Small intestine (tissue), 16 donors: ENCODE measurements around the gene STYXL2. TPM values are rescaled to one million over a fixed set of nuclear protein-coding genes. Genes with fewer than 3 reads are reported as not detected.

Experiments used
- DNase-seq, 2 donors: peaks; one replicate each; pipeline versions ENCODE4 v3.0.0 to v3.0.0-alpha.2; 2013
- FAIRE-seq: peaks from 2 replicates; lab custom pipeline; 2012; peaks lifted over from hg19 to GRCh38; lab: Jason Lieb, UNC
- H3K27ac ChIP-seq, 3 donors: one replicate each; pipeline ENCODE4 v1.5.1; 2013; ENCODE audit warnings: low read length in 2 of 3, mild to moderate bottlenecking in 2 of 3, control low read depth in 1 of 3, inconsistent platforms in 1 of 3, low read depth in 1 of 3, moderate library complexity in 1 of 3
- H3K27me3 ChIP-seq, 3 donors: one replicate each; pipeline ENCODE4 v1.6.1; 2013; ENCODE audit warnings: low read length in 3 of 3, inconsistent platforms in 1 of 3; ENCODE audit not compliant: control insufficient read depth in 3 of 3, insufficient read depth in 3 of 3
- H3K36me3 ChIP-seq, 3 donors: one replicate each; pipeline ENCODE4 v1.6.1; 2013; ENCODE audit warnings: low read length in 3 of 3, inconsistent platforms in 1 of 3, low read depth in 1 of 3, mild to moderate bottlenecking in 1 of 3, moderate library complexity in 1 of 3; ENCODE audit not compliant: control insufficient read depth in 3 of 3, insufficient read depth in 2 of 3
- H3K4me1 ChIP-seq, 3 donors: one replicate each; pipeline ENCODE4 v1.6.1; 2013; ENCODE audit warnings: low read length in 2 of 3, inconsistent platforms in 1 of 3, low read depth in 1 of 3, mild to moderate bottlenecking in 1 of 3, moderate library complexity in 1 of 3; ENCODE audit not compliant: control insufficient read depth in 3 of 3, insufficient read depth in 2 of 3
- H3K4me3 ChIP-seq, 3 donors: one replicate each; pipeline ENCODE4 v1.5.1; 2013; ENCODE audit warnings: low read length in 3 of 3, control low read depth in 1 of 3, inconsistent platforms in 1 of 3, low read depth in 1 of 3, mild to moderate bottlenecking in 1 of 3, moderate library complexity in 1 of 3
- H3K9me3 ChIP-seq, 2 donors: one replicate each; pipeline ENCODE4 v1.6.1; 2013; ENCODE audit warnings: low read depth in 1 of 2, low read length in 1 of 2; ENCODE audit not compliant: control insufficient read depth in 2 of 2, insufficient read depth in 1 of 2
- whole genome bisulfite sequencing, 3 donors: extraction: QIAGEN DNeasy Blood & Tissue Kit; methylation state at CpG; one replicate each; pipeline ENCODE4 v1.1.7; 2013; 5-methylcytosine and 5-hydroxymethylcytosine counted together
- long read RNA-seq, 10 donors: transcript quantifications; one replicate each; lab custom pipeline, GENCODE V29; 2026
- polyA plus RNA-seq, 4 donors: library from polyadenylated mRNA; stranded (reverse) in 3 of 4; unstranded in 1 of 4; fragments of 200-250 nt in 3 of 4; fragments of 120-200 nt in 1 of 4; gene quantifications; one replicate each; pipeline versions ENCODE4 v1.2.1 to v1.2.3, GENCODE V29; 2013
- donor health status: healthy with polysubstance abuse.
- donor health status: control.
- donor health status: control.
- donor health status: Bipolar disorder and iron deficiency.
- donor health status: healthy.

The STYXL2 gene
- under 1 TPM in 3 of 4 donors, not detected in 1; 0.07 to 0.32 (median 0.27) TPM for polyA plus RNA-seq
- long read RNA-seq, donor 1 = 0 reads
- long read RNA-seq, donor 2 = 0 reads
- long read RNA-seq, donor 3 = 0 reads
- long read RNA-seq, donor 4 = 0 reads
- long read RNA-seq, donor 5 = 0 reads
- long read RNA-seq, donor 6 = 0 reads
- long read RNA-seq, donor 7 = 0 reads
- long read RNA-seq, donor 8 = 0 reads
- long read RNA-seq, donor 9 = 0 reads
- long read RNA-seq, donor 10 = 0 reads

GRCh38 chr1:167093846-167094516 lies at the start of gene STYXL2:
TSS of gene STYXL2 (plus strand) at chr1:167094075. CDS start at chr1:167094850, 775 bp downstream.
- Histone ChIP-seq H3K27ac (no peak within 1 kb of the TSS), H3K4me3 (no peak within 1 kb of the TSS), H3K4me1 (peaks cover 0 to 16% (median 0%) of the 10 kb centered on the region in 3 donors), H3K9me3 (peaks cover 0 to 5% of the 10 kb centered on the region in 2 donors), H3K36me3 (no peaks in the 10 kb centered on the region), H3K27me3 (peaks cover 0 to 2% (median 0%) of the 10 kb centered on the region in 3 donors)
- 81 to 86% (median 81%) methylated on average over 8 of the region's 8 CpGs for WGBS, 3 donors
- FAIRE-seq = no peak
- no peak for DNase-seq

- peaks cover 0 to 51% (median 15%) of the 10 kb centered on the region in 3 donors for H3K36me3 ChIP-seq
- H3K27ac ChIP-seq = no peak overlapping the region
- no peak for DNase-seq
- 93 to 97% (median 96%) methylated on average over 5 of the region's 5 CpGs for WGBS, 3 donors
- H3K27me3 ChIP-seq = no peaks in the 10 kb centered on the region
- H3K4me3 ChIP-seq = no peak overlapping the region
- no peaks in the 10 kb centered on the region for H3K9me3 ChIP-seq
- FAIRE-seq = no peak
- no peaks in the 10 kb centered on the region for H3K4me1 ChIP-seq
These were observed 42.0 kb upstream of the STYXL2 start for GRCh38 chr1:167051907-167052306.

GRCh38 chr1:167052389-167052788 lies 41.5 kb upstream of the STYXL2 start:
- DNase-seq (no peak), FAIRE-seq (no peak)
- peaks cover 0 to 51% (median 17%) of the 10 kb centered on the region in 3 donors for H3K36me3 ChIP-seq
- no peaks in the 10 kb centered on the region for H3K27me3 ChIP-seq
- no peaks in the 10 kb centered on the region for H3K9me3 ChIP-seq
- 80 to 95% (median 89%) methylated on average over 8 of the region's 8 CpGs for WGBS, 3 donors
- H3K4me1 ChIP-seq = no peaks in the 10 kb centered on the region
- no peak overlapping the region for H3K27ac ChIP-seq
- H3K4me3 ChIP-seq = no peak overlapping the region

DNA sequence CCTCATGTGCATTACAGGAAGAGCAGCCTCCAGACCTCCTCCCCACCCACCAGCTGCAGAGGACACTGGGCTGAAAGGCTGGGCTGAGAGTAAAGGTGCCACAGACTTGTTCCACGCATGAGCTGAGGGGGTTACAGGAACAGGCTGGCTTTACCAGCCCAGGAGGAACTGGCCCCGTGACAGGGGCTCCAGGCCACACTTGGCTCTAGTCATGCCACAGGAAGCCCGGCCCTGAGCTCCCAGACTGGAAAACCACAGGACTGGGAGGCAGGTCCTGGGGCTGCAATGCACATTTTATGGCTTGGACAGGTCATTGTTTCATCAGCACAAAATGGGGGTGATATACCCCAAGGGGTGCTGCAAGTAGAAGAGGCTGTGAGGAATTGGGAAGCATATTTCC lies 39.3 kb upstream of the STYXL2 start:
- FAIRE-seq (no peak), DNase-seq (no peak)
- Histone ChIP-seq H3K9me3 (no peaks in the 10 kb centered on the region), H3K27me3 (no peaks in the 10 kb centered on the region), H3K4me3 (no peak overlapping the region), H3K36me3 (peaks cover 0 to 54% (median 17%) of the 10 kb centered on the region in 3 donors), H3K27ac (no peak overlapping the region), H3K4me1 (peaks cover 0 to 4% (median 0%) of the 10 kb centered on the region in 3 donors)
- 72 to 94% (median 75%) methylated on average over 3 of the region's 3 CpGs for WGBS, 3 donors

- H3K4me3 ChIP-seq = no peak overlapping the region
- H3K9me3 ChIP-seq = no peaks in the 10 kb centered on the region
- no peak overlapping the region for H3K27ac ChIP-seq
- DNase-seq (no peak), FAIRE-seq (no peak)
- peaks cover 0 to 4% (median 0%) of the 10 kb centered on the region in 3 donors for H3K4me1 ChIP-seq
- no peaks in the 10 kb centered on the region for H3K27me3 ChIP-seq
- 74 to 84% (median 80%) methylated on average over 14 of the region's 14 CpGs for WGBS, 3 donors
- peaks cover 0 to 54% (median 15%) of the 10 kb centered on the region in 3 donors for H3K36me3 ChIP-seq
These were observed 38.8 kb upstream of the STYXL2 start for GRCh38 chr1:167054946-167055630.

GRCh38 chr1:167056529-167057231 lies 37.2 kb upstream of the STYXL2 start:
- peak in 1 of 2 donors; percentile 16 for DNase-seq
- WGBS, 3 donors = 68 to 75% (median 71%) methylated on average over 10 of the region's 10 CpGs
- peaks cover 0 to 4% (median 0%) of the 10 kb centered on the region in 3 donors for H3K4me1 ChIP-seq
- H3K4me3 ChIP-seq = no peak overlapping the region
- H3K27ac ChIP-seq = no peak overlapping the region
- peaks cover 0 to 50% (median 15%) of the 10 kb centered on the region in 3 donors for H3K36me3 ChIP-seq
- no peaks in the 10 kb centered on the region for H3K27me3 ChIP-seq
- FAIRE-seq = no peak
- H3K9me3 ChIP-seq = no peaks in the 10 kb centered on the region

- DNase-seq = peak; percentile 20 to 29
- H3K36me3 ChIP-seq = peaks cover 0 to 51% (median 10%) of the 10 kb centered on the region in 3 donors
- H3K9me3 ChIP-seq = no peaks in the 10 kb centered on the region
- H3K4me1 ChIP-seq = peaks cover 0 to 4% (median 0%) of the 10 kb centered on the region in 3 donors
- no peak overlapping the region for H3K4me3 ChIP-seq
- 55 to 69% (median 68%) methylated on average over 6 of the region's 6 CpGs for WGBS, 3 donors
- no peaks in the 10 kb centered on the region for H3K27me3 ChIP-seq
- H3K27ac ChIP-seq = no peak overlapping the region
- FAIRE-seq = no peak
These were observed 36.6 kb upstream of the STYXL2 start for GRCh38 chr1:167057241-167057688.
